HG03460 (cell line): ENCODE data around the gene RASGRF2.
"Not testable (repeated sequence)": the region's sequence is repeated elsewhere in the genome, so short reads cannot be mapped to it uniquely, and the experiment has no call there.

ENCODE experiments used
- ATAC-seq: cut with Tn5 transposase; IDR thresholded peaks from one replicate; pipeline ENCODE4 v1.9.1; 2021; ENCODE audit not compliant: unreplicated experiment

The RASGRF2 gene

DNA sequence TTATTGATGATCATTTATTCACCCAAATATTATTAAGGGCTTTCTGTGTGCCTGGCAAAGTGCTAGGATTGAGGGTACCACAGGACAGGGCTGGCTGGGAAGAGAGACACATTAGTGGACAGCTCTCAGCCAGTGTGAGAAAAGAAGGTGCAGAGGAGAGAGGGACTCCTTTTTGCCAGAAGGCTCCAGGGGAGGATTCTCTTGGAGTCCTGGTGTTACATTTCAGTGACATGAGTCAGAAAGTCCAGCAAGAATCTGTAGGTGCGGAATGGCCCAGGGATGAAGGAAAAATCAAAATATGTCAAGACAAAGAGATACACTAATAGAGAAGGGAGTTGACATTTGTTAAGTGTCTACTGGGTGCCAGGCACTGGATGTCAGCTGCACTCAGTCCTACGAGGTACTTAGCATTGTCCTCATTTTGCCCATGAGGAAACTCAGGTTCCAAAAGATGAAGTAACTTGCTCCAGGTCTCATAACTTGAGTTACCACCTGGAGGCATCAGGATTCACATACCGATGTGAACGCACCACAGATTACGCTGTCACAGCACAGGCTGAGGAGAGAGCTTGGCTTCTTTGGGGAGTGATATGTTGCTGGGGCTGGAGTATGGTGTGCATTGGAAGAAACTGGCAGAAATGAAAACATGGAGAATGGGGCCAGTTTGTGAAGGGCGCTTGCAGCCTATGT, 60.5 kb downstream of the RASGRF2 start:
- ATAC-seq, result no peak

DNA sequence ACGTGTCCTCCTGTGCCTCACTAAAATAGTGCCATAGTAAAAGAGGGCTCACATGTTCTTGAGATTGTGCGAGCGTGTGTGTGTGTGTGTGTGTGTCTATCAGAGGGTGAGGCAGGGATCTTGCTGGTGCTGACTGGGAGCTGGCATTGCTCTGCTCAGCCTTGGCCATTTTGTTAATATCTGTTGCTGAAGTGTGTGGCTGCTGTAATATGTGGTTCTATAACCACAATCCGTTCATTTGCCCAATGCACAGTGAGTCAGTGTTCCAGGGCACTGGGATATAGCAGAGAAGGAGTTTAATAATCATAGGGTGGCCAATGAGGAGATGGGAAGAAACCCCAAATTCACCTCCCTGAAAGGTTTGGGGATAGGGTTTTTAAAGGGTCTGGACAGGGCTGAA, 61.3 kb downstream of the RASGRF2 start:
- ATAC-seq, result no peak

DNA sequence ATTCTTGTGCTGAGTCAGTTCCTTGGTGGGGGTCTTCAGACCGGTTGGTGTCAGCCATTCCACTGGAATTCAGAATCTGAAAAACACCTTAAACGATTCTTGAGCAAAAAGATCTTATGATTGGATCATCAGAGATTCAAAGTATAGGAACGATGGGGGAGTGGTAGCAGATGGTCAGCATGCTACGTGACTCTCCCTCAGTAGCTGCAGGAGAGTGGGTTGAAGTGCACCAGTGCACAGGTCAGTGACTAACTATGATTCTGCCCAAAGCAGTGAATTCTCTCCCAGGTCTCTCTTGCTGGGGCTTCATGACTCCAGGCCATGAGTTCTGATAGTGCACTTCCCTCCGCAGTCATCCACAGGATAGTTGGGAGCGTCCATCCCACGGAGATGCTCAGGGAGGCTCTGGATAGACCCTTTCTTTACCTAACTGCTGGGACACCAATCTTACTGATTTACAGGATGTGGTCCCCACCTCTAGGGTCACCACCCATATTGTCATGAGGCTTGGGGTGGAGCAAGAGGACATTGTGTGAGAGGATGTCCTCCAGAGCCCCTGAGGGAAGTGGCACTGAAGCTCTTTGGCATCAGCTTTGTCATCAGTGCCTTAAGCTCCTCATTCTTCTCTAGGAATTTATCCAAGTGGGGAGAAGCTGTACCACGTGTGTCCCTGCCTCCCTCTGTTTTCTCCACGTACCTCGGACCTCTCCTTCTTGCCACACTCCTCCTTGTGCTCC, 62.0 kb downstream of the RASGRF2 start:
- ATAC-seq, result no peak

DNA sequence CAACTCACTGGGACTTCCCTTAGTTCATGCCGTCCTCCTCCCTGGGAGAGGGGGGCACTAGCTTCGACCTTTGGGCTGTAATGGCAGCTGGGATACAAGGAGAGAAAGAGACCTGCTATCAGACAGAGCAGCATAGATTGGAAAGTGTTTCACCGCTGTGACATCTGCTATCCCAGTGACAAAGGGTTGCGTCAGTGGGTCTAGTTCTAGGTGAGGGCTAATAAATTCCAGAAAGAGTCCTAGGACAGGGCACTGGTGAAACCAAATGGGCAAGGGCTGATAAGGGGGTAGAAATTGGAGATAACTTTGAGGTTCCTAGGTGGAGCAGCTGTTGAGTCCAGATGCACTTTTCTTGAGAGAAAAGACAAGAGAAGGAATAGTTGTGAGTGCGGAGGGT, 62.5 kb downstream of the RASGRF2 start:
- ATAC-seq, result no peak

DNA sequence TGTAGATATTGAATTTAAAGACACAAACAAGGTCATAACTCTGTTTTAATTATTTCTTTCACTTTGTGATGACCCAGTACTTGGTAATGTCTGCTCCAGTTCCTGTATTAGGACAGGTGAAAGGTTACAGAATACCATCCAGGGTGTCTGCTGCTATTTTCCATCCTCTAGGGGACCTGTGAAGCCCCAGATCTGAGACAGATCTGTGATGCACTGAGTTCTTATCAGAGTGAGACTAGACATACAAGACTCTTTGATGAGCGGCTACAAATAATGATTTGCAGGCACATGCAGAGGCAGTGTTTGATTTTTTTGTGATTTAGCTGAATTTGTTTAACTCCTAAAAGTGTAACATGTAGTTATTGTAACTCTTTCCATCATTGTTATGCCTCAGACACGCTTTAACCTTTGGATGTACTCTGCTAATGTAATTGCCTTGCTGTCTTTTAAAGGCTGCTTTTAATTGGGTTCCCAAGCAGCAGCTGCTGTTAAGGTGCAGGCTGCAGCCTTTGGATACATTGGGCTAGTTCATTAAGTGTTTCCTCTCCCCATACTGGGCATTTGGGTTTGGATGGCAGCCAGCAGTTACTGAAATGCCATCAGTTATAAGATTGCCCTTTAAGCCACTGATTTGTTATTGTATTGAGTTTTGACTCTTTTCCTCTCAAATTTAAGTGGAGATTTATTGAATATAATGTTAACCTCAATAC, 63.3 kb downstream of the RASGRF2 start:
- ATAC-seq, result no peak

DNA sequence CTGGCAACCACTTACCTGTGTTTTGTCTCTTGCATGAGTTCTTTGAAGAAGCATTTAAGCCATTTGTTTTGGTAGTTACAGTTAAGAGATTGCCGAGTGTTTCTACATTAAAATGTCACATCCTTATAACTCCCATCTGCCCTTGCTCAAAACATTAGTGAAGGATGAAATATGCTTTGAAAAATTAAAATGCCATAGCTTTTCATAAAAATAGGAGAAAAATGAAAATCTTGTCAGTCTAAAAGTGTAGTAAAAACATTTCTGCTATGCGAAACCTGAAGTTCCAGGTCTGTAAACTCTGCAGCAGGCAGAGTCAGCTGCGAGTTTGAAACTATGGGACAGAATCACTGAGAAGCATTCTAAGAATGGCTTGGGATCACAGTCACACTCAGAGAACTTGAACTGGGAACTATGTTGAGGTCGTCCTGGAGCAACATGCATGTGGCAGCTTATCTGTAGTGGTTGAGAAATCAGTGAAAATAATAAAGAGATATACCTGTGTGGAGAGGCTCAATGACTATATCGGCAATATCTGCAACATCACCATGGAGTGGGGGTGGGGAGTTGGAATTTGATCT, 67.4 kb downstream of the RASGRF2 start:
- no peak for ATAC-seq

DNA sequence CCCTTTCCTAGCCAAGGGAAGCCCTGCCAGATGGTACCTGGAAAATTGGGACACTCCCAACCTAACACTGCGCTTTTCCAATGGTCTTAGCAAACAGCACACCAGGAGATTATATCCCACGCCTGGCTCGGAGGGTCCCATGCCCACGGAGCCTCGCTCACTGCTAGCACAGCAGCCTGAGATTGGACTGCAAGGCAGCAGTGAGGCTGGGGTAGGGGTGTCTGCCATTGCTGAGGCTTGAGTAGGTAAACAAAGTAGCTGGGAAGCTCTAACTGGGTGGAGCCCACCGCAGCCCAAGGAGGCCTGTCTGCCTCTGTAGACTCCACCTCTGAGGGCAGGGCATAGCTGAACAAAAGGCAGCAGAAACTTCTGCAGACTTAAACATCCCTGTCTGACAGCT, 68.7 kb downstream of the RASGRF2 start:
- not testable (repeated sequence) for ATAC-seq

DNA sequence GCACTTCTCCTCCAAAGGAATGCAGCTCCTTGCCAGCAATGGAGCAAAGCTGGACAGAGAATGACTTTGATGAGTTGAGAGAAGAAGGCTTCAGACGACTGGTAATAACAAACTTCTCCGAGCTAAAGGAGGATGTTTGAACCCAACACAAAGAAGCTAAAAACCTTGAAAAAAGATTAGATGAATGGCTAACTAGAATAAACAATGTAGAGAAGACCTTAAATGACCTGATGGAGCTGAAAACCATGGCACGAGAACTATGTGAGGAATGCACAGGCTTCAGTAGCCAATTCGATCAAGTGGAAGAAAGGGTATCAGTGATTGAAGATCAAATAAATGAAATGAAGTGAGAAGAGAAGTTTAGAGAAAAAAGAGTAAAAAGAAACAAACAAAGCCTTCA, 69.6 kb downstream of the RASGRF2 start:
- ATAC-seq, result not testable (repeated sequence)

DNA sequence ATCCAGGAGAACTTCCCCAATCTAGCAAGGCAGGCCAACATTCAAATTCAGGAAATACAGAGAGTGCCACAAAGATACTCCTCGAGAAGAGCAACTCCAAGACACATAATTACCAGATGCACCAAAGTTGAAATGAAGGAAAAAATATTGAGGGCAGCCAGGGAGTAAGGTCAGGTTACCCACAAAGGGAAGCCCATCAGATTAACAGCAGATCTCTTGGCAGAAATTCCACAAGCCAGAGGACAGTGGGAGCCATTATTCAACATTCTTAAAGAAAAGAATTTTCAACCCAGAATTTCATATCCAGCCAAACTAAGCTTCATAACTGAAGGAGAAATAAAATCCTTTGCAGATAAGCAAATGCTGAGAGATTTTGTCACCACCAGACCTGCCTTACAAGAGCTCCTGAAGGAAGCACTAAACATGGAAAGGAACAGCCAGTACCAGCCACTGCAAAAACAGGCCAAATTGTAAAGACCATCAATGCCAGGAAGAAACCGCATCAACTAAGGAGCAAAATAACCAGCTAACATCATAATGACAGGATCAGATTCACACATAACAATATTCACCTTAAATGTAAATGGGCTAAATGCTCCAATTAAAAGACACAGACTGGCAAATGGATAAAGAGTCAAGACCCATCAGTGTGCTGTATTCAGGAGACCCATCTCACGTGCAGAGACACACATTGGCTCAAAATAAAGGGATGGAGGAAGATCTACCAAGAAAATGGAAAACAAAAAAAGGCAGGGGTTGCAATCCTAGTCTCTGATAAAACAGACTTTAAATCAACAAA, 70.3 kb downstream of the RASGRF2 start:
- not testable (repeated sequence) for ATAC-seq

DNA sequence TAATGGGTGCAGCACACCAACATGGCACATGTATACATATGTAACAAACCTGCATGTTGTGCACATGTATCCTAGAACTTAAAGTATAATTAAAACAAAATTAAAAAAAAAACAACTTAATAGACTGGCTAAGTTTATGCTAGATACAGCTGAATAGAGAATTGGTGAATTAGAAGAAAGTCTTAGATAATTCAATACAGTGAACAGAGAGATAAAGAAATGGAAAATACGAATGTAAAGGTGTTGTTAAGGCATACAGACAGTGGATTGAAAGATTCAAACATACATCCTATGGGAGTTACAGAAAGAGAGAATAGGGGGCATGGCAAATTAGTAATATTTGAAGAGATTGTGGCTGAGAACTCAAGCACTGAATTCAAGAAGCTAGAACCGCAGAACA, 75.4 kb downstream of the RASGRF2 start:
- ATAC-seq, result no peak

DNA sequence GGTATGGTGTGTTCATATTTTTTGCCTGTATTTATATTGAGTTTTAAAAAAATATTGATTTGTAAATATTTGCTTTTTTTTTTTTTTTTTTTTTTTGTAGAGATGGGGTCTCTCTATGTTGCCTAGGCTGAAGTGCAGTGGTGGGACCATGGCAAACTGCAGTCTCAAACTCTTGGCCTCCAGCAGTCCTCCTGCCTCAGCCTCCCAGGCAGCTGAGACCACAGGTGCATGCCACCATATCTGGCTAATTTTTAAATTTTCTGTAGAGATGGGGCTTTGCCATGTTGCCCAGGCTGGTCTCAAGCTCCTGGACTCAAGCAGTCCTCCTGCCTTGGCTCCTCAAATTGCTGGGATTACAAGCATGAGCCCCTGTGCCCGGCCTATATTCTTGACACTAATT, 78.3 kb downstream of the RASGRF2 start:
- no peak for ATAC-seq

DNA sequence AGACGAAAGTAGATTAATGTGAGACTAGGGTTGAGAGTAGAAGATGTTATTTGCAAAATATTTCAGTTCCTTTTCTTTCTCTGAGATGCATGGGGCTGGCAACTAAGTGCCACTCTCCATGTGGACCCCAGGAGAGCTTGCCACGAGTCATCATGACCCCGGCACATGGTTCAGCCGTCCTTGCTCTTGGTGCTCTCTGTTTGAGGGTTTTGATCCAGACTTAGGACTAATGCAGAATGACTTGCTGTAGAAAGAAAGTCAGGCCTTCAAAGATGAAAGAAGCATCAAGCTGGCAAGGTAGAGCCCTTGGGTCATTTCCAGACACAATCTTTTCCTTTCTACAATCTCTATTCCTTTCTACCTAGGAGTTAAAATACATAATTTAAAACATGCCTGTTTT, 84.7 kb downstream of the RASGRF2 start:
- ATAC-seq, result no peak

DNA sequence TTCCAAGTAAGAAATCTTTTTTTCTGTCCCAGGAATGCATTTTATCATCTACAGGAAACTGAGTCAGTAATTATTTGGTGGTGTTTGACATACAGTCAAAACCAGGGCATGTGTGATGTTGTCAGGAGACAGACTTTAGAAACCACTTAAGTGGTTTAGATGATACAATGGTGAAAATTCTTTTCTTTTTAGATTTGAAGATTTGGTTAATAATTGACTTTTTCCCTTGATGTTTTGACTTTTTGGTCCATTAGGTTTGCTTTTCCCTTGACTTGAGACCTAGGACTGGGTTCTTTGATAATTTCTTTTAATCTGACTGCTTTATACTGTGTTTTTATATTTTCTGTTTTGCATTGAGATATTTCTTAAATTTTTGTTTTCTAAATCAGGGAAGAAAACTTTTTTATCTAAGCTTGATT, 85.2 kb downstream of the RASGRF2 start:
- ATAC-seq, result no peak

DNA sequence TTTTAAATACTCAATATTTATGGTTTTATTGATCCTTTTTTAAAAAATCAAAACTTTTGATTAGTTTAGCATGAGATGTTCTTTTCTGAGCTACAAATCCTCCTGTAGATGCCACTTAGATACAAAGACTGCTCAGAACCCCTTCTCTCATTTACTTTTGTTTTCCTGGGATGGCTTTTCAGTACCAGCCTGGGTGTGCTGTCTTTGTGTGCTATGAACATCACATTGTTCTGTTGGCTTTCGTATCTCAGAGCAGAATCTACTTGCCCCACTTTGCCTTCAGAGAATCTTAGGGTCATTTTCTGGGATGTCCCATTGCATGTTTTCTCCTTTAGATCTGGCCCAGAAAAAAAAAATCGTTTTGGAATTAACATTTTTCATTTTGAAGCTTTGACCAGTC, 85.9 kb downstream of the RASGRF2 start:
- no peak for ATAC-seq

DNA sequence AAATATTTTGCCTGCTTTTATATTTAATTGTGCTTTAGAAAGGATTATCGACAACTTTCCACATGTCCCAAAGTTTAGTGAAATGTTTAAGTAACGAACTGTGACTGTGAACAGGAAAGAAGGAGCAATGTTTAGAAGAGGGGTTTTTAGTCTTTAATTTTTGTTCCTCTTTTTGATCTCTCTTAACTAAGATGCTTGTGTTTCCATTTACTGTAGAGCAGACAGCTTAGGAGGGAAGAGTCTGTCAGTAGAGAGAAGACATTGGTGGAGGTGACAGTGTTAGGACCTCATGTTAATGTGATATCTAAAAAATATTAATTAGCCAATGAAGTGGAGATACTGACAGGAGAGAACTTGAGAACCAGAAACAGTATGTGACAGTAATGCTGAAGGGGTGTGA, 92.2 kb downstream of the RASGRF2 start:
- no peak for ATAC-seq

DNA sequence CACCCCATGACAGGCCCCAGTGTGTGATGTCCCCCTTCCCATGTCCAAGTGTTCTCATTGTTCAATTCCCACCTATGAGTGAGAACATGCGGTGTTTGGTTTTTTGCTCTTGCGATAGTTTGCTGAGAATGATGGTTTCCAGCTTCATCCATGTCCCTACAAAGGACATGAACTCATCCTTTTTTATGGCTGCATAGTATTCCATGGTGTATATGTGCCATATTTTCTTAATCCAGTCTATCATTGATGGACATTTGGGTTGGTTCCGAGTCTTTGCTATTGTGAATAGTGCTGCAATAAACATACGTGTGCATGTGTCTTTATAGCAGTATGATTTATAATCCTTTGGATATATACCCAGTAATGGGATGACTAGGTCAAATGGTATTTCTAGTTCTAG, 93.1 kb downstream of the RASGRF2 start:
- ATAC-seq, result not testable (repeated sequence)

DNA sequence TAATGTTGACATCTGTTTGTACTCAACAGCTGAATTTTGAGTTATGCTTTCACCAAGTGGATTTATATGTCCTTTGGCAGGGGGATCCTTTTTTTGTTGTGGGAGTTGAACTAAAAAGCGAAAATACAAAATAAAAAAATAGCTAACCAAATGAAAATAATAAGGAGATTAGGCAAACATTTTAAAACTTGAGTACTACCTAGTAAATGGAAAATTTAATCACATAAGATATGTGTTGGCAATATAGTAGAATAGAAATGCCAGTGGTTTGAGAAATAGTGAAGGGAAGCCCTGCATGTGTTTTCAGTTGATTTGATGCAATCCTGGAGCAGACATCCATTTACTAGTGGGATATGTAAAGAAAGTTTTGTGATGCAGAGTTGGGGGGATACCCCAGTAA, 98.0 kb downstream of the RASGRF2 start:
- no peak for ATAC-seq

DNA sequence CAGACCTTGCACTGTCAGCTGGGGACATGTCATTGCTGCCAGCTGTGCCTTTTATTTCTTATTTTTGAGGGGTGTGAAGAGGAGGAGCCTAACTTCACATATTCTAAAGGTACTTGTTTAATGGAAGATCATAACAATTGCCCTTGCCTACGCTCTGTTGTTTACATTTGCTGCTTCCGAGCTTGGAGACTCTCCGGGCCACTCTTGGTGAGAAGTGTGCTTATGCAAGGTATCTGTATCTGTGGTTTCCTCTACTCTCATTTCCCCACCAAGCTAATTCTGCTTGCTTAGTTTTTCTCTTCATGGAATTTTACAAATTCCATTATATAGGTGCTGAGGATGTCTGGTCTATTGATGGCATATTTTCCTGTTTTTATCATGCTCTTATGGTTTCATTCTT, 105.3 kb downstream of the RASGRF2 start:
- ATAC-seq, result no peak

DNA sequence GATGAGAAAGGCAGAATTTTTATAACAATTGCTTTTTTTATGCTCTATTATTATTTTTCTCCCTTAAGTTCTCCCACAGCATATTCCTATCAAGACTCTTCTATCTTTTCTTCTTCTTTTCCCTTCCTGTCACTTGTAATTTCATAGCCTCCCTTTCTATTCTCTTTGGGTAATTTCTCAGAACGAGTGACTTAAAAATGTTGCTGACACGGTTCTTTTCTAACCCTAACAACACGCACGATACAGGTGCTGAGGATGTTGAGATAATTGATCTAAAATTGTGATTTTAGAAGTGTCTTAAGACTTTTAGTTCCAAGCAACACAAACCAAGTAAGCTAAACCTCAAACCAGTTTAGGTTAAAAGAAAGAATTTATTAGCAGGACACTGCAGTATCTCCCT, 105.9 kb downstream of the RASGRF2 start:
- no peak for ATAC-seq

DNA sequence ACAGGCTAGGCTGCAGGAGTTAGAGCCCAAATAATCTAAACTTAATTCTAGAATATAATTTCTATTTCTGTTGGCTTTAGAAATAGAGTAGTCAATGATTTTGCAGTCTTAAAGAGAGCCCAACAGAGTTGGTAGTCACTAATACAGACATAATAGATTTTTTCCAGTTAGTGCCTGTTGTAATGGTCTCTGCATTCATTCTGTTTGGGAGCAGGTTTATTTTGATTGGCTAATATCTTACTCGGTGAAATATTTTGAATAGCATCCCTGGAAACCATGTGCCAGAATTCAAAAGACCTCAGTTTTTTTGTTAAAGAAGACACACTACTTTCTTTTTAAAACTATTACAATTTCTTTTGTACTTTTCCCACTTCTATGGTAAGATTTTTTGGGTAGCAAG, 107.2 kb downstream of the RASGRF2 start:
- no peak for ATAC-seq

DNA sequence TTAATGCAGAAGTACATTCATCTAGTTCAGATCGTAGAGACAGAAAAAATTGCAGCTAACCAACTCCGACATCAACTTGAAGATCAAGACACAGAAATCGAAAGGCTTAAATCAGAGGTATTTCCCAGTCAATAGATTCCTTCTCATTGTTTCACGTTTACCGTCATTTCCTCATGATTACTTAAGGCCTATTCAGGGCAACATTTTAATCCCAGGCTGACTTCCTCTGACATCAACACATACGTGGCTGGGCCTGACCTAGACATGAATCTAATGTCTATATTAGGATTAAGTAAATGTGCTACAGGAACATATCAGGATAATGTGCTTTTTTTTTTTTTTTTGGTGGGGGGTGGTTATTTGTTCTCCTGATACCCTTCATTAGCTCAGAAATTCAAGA, 107.9 kb downstream of the RASGRF2 start:
- ATAC-seq, result no peak
